ENCODE results near the gene TDRD9. TPM values are rescaled to one million over a fixed set of nuclear protein-coding genes. Genes with fewer than 3 reads are reported as not detected.

The TDRD9 gene
- total and polyA plus RNA-seq, 2 experiments from 2014 or later: 0.24 TPM; not detected in 1

DNA sequence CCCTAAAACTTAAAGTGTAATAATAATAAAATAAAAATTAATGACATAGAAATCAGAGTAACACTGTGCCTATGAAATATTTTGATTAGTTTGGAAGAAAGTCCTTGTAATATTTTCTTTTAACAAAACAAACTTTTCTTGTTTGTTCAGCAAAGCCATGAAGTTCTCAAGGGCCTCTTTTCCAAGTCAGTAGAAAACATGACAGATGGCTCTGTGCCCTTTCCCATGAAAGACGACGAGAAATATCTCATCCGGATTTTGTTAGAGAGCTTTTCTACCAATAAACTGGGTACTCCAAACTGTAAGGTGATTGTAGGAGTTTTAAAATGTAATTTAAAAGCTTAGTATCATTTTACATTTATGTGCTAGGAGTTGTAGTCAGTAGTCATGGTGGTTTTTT lies 102.7 kb downstream of the TDRD9 start:
- H3K27me3 Mint-ChIP-seq (ENCODE audit: insufficient read depth, low read depth, poor library complexity): peaks cover 4% of the 10 kb centered on the region
- H3K4me2 ChIP-seq: no peak overlapping the region
- H3K27me3 ChIP-seq (ENCODE audit: insufficient read depth): no peaks in the 10 kb centered on the region
- no peaks in the 10 kb centered on the region for H3K9me2 ChIP-seq (ENCODE audit: insufficient read depth)
- no peaks in the 10 kb centered on the region for H3K36me3 ChIP-seq (ENCODE audit: insufficient read depth)
- TF ChIP-seq JUNB (IDR thresholded peaks at IDR 0.05; ENCODE audit: unreplicated experiment) (no peak), CREB1 (CRISPR knock-in tag; IDR thresholded peaks at IDR 0.05; ENCODE audit: low read depth) (no peak), ZNF331 (CRISPR knock-in tag; IDR thresholded peaks at IDR 0.05; ENCODE audit: low read depth) (no peak), EZH2phosphoT487 (IDR thresholded peaks at IDR 0.05; ENCODE audit: unreplicated experiment) (no peak), NANOG (IDR thresholded peaks at IDR 0.05; ENCODE audit: borderline replicate concordance) (no peak), STAT1 (IDR thresholded peaks at IDR 0.05; ENCODE audit: unreplicated experiment) (no peak), ETS1 (IDR thresholded peaks at IDR 0.05) (no peak), POLR2AphosphoS5 (IDR thresholded peaks at IDR 0.05; ENCODE audit: low read depth) (no peak), ZNF114 (CRISPR knock-in tag; IDR thresholded peaks at IDR 0.05) (no peak), EZH2 (IDR thresholded peaks at IDR 0.05; ENCODE audit: low read depth, unreplicated experiment) (no peak), ZNF462 (CRISPR knock-in tag; IDR thresholded peaks at IDR 0.05) (no peak)
- TF ChIP-seq, protein P1, sequence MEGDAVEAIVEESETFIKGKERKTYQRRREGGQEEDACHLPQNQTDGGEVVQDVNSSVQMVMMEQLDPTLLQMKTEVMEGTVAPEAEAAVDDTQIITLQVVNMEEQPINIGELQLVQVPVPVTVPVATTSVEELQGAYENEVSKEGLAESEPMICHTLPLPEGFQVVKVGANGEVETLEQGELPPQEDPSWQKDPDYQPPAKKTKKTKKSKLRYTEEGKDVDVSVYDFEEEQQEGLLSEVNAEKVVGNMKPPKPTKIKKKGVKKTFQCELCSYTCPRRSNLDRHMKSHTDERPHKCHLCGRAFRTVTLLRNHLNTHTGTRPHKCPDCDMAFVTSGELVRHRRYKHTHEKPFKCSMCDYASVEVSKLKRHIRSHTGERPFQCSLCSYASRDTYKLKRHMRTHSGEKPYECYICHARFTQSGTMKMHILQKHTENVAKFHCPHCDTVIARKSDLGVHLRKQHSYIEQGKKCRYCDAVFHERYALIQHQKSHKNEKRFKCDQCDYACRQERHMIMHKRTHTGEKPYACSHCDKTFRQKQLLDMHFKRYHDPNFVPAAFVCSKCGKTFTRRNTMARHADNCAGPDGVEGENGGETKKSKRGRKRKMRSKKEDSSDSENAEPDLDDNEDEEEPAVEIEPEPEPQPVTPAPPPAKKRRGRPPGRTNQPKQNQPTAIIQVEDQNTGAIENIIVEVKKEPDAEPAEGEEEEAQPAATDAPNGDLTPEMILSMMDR (conservative IDR thresholded peaks at IDR 0.05; ENCODE audit: low read depth in 2 of 2): no peak
- TF ChIP-seq, protein P2, sequence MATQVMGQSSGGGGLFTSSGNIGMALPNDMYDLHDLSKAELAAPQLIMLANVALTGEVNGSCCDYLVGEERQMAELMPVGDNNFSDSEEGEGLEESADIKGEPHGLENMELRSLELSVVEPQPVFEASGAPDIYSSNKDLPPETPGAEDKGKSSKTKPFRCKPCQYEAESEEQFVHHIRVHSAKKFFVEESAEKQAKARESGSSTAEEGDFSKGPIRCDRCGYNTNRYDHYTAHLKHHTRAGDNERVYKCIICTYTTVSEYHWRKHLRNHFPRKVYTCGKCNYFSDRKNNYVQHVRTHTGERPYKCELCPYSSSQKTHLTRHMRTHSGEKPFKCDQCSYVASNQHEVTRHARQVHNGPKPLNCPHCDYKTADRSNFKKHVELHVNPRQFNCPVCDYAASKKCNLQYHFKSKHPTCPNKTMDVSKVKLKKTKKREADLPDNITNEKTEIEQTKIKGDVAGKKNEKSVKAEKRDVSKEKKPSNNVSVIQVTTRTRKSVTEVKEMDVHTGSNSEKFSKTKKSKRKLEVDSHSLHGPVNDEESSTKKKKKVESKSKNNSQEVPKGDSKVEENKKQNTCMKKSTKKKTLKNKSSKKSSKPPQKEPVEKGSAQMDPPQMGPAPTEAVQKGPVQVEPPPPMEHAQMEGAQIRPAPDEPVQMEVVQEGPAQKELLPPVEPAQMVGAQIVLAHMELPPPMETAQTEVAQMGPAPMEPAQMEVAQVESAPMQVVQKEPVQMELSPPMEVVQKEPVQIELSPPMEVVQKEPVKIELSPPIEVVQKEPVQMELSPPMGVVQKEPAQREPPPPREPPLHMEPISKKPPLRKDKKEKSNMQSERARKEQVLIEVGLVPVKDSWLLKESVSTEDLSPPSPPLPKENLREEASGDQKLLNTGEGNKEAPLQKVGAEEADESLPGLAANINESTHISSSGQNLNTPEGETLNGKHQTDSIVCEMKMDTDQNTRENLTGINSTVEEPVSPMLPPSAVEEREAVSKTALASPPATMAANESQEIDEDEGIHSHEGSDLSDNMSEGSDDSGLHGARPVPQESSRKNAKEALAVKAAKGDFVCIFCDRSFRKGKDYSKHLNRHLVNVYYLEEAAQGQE (IDR thresholded peaks at IDR 0.05; ENCODE audit: unreplicated experiment): no peak
- H3K79me2 ChIP-seq (replicated peaks; ENCODE audit: insufficient read depth): no peaks in the 10 kb centered on the region
- H3K27ac Mint-ChIP-seq: no peak overlapping the region
- no peaks in the 10 kb centered on the region for H4K20me1 ChIP-seq (replicated peaks; ENCODE audit: insufficient read depth)
- DNase-seq (ENCODE audit: low spot score) (no peak), ATAC-seq (no peak)
- no peaks in the 10 kb centered on the region for H3F3A ChIP-seq (replicated peaks; ENCODE audit: low read depth)
- no peak overlapping the region for H3K27ac ChIP-seq (ENCODE audit: low read depth)
- H3K36me3 Mint-ChIP-seq (ENCODE audit: low read depth): no peaks in the 10 kb centered on the region
- H3K4me1 Mint-ChIP-seq: no peaks in the 10 kb centered on the region; the same call in 2 of the 3 replicates
- no peaks in the 10 kb centered on the region for H3K4me1 ChIP-seq (ENCODE audit: insufficient read depth)
- no peak overlapping the region for H3K4me3 ChIP-seq
- no peak overlapping the region for H2AFZ ChIP-seq
- H3K4me3 Mint-ChIP-seq: no peak overlapping the region
- H3K9me3 Mint-ChIP-seq: no peaks in the 10 kb centered on the region

Measured in GM23338 (cell line).